ENCODE results near the gene FTHL17.

Gene FTHL17

DNA sequence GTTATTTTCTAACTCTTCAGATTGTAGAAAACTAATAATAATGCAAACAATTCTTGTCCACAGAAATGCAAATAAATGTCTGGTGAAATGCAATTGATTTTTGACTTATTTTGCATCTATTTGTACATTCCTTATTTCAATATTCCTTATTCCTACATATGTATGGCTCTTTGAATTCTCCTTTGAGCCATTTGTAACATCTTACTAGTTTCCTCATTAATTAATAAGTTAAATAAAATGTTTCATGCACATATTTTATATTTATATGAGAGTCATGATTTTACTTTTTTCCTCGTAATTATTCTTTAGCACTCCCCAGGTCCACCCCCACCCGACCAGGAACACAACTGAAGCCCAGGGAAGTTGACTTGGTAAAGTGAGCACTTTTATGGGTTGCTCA is 2.7 kb upstream of the FTHL17 start:
- no peak for DNase-seq
- no peaks in the 10 kb centered on the region for H3K9me3 ChIP-seq (ENCODE audit: severe bottlenecking)
- TF ChIP-seq, protein P1, sequence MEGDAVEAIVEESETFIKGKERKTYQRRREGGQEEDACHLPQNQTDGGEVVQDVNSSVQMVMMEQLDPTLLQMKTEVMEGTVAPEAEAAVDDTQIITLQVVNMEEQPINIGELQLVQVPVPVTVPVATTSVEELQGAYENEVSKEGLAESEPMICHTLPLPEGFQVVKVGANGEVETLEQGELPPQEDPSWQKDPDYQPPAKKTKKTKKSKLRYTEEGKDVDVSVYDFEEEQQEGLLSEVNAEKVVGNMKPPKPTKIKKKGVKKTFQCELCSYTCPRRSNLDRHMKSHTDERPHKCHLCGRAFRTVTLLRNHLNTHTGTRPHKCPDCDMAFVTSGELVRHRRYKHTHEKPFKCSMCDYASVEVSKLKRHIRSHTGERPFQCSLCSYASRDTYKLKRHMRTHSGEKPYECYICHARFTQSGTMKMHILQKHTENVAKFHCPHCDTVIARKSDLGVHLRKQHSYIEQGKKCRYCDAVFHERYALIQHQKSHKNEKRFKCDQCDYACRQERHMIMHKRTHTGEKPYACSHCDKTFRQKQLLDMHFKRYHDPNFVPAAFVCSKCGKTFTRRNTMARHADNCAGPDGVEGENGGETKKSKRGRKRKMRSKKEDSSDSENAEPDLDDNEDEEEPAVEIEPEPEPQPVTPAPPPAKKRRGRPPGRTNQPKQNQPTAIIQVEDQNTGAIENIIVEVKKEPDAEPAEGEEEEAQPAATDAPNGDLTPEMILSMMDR (IDR thresholded peaks at IDR 0.05; ENCODE audit: low read depth, low read length): no peak
- no peaks in the 10 kb centered on the region for H3K36me3 ChIP-seq
- H3K27ac ChIP-seq: no peak overlapping the region
- no peak overlapping the region for H3K4me3 ChIP-seq (ENCODE audit: low read depth, low read length)
- H3K27me3 ChIP-seq (ENCODE audit: insufficient read depth, low read depth, severe bottlenecking): no peaks in the 10 kb centered on the region

DNA sequence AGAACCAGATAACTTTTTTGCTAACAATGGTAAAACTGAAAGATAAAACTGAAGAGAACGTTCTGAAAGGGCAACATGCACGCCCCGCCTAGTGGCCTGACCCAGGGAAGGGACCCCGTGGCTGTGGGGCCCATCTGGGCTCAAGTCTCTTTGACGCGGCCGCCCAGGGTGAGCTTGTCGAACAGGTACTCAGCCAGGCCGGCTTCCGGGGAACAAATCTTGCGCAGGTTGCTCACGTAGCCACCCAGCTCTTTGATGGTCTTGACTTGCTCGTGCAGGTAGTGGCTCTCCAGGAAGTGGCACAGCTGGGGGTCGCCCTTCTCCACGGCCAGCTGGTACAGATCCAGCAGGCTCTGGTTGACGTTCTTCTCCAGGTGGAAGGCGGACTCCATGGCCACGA is 579 bp downstream of the FTHL17 start:
- TF ChIP-seq, protein P1 (IDR thresholded peaks at IDR 0.05; ENCODE audit: low read depth, low read length): no peak
- H3K9me3 ChIP-seq (ENCODE audit: severe bottlenecking): peaks cover 3% of the 10 kb centered on the region
- no peak overlapping the region for H3K4me3 ChIP-seq (ENCODE audit: low read depth, low read length)
- H3K27me3 ChIP-seq (ENCODE audit: insufficient read depth, low read depth, severe bottlenecking): peaks cover 3% of the 10 kb centered on the region
- H3K36me3 ChIP-seq: no peaks in the 10 kb centered on the region
- no peak for DNase-seq
- H3K27ac ChIP-seq: no peak overlapping the region

DNA sequence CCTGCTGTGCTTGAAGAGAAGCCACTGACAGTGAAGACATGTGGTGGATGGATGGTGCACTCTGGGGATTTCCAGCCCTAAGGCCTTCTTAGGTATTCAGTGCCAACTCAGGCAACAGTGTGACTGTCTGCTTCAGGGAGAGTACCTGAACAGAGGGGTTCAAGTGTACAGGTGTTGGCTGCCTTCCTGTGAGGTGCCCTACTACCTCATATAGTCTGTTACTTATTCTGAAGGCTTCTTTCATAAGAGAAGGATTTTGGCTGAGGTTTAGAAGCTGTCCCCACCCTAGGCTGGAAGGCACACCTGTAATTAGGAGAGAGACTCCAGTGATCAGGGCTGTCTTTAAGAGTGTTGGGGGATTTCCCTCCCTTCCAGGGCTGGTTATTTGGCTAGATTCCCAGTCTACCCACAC is 1.8 kb downstream of the FTHL17 start:
- no peak overlapping the region for H3K4me3 ChIP-seq (ENCODE audit: low read depth, low read length)
- peaks cover 3% of the 10 kb centered on the region for H3K27me3 ChIP-seq (ENCODE audit: insufficient read depth, low read depth, severe bottlenecking)
- H3K9me3 ChIP-seq (ENCODE audit: severe bottlenecking): peaks cover 3% of the 10 kb centered on the region
- H3K27ac ChIP-seq: no peak overlapping the region
- TF ChIP-seq, protein P1 (IDR thresholded peaks at IDR 0.05; ENCODE audit: low read depth, low read length): no peak
- H3K36me3 ChIP-seq: no peaks in the 10 kb centered on the region
- no peak for DNase-seq

DNA sequence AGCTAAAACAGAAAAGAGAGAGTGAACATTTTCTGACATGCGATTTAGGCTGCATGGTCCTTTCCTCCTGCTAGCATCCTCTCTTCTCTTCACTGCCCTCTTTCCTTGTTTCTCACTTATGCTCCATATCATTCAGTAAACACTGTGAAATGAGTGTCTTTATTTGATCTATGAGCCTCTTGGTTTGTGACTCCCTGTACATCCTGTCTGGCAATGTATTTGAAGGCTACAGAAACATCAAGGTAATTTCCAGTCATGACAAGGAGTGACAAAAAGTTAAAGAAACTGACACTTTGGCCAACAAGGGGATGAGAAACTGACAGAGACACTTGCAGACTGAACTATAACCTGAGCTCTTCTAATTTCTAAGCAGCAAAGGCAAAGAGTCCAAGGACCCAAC is 8.7 kb downstream of the FTHL17 start:
- H3K27me3 ChIP-seq (ENCODE audit: insufficient read depth, low read depth, severe bottlenecking): peaks cover 2% of the 10 kb centered on the region

DNA sequence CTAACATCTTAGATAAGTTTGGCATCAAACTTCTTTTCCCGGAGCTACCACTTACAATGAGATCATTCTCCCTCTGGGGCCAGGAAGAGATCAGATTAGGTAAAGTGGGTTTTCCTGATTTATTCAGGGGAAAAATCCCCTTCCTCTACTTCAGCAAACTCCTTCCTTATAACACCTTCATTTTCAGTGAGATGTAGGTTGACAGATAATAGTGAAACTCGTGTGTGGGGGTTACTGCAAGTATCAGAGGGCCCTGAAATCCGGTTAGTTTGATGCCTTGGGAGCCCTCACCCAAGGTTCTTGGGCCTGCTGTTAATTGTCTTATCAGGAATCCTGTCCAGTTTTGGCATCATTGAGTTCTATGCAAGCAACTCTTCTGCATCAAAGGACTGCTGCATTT is 10.8 kb downstream of the FTHL17 start:
- Histone ChIP-seq H3K27me3 (ENCODE audit: insufficient read depth, low read depth, severe bottlenecking) (peaks cover 2% of the 10 kb centered on the region), H3K9me3 (ENCODE audit: severe bottlenecking) (no peaks in the 10 kb centered on the region), H3K36me3 (no peaks in the 10 kb centered on the region), H3K4me3 (ENCODE audit: low read depth, low read length) (no peak overlapping the region), H3K27ac (no peak overlapping the region)
- DNase-seq: no peak
- TF ChIP-seq, protein P1 (IDR thresholded peaks at IDR 0.05; ENCODE audit: low read depth, low read length): no peak

More for the DNA sequence above, 8.7 kb downstream of the FTHL17 start:
- no peak overlapping the region for H3K4me3 ChIP-seq (ENCODE audit: low read depth, low read length)
- no peak overlapping the region for H3K27ac ChIP-seq
- H3K36me3 ChIP-seq: no peaks in the 10 kb centered on the region
- no peak for DNase-seq
- TF ChIP-seq, protein P1 (IDR thresholded peaks at IDR 0.05; ENCODE audit: low read depth, low read length): no peak
- peaks cover 3% of the 10 kb centered on the region for H3K9me3 ChIP-seq (ENCODE audit: severe bottlenecking)

DNA sequence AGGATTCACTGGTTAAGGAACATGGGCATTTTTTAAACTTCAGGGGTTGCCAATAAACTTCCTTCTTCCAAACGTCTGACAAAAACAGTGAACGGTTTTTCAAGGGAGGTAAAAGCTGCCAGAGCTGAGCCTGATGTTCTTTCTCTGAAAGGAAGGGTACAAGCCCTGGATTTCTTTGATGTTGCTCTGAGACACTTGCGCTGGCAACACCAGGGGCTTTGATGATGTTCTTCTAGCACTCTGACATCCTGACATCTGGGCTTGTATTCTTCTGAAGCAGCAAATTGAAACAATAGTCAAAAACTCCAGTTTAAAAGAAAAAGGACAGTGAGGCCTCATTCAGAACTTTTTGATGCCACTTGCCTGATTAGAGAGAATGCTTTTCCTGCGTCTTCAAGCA is 11.8 kb downstream of the FTHL17 start:
- DNase-seq: no peak
- TF ChIP-seq, protein P1 (IDR thresholded peaks at IDR 0.05; ENCODE audit: low read depth, low read length): no peak
- Histone ChIP-seq H3K27me3 (ENCODE audit: insufficient read depth, low read depth, severe bottlenecking) (peaks cover 2% of the 10 kb centered on the region), H3K36me3 (no peaks in the 10 kb centered on the region), H3K9me3 (ENCODE audit: severe bottlenecking) (no peaks in the 10 kb centered on the region), H3K4me3 (ENCODE audit: low read depth, low read length) (no peak overlapping the region), H3K27ac (no peak overlapping the region)
